Stimulated activated naive B cell treated with anti-CD40 and anti-IgM and Interleukin-4, amounts not matched to agents 10 μg/mL and 1 μg/mL and 100 μg/mL, for 72 hours (primary cell): ENCODE measurements around the gene TLR1.

Experiments
- ATAC-seq, 2 donors: fragments of 150-1000 bp; cut with Tn5 transposase; replicated peaks; 2 replicates each; pipeline ENCODE4 v1.10.0; 2021; ENCODE audit warnings: moderate library complexity in 1 of 2
- DNase-seq: peaks from one replicate; pipeline ENCODE4 v3.0.0; 2021
- H3K27ac Mint-ChIP-seq: one replicate; pipeline ENCODE4 v1.8.0; 2022; ENCODE audit warnings: mild to moderate bottlenecking, mixed read lengths
- H3K27me3 Mint-ChIP-seq, 2 donors: one replicate each; pipeline ENCODE4 v1.8.0; 2022; ENCODE audit warnings: mixed read lengths in 2 of 2
- H3K36me3 Mint-ChIP-seq, 2 donors: one replicate each; pipeline ENCODE4 v1.8.0; 2022; ENCODE audit warnings: mixed read lengths in 2 of 2, mild to moderate bottlenecking in 1 of 2
- H3K4me1 Mint-ChIP-seq, 2 donors: one replicate each; pipeline ENCODE4 v1.8.0; 2022; ENCODE audit warnings: mixed read lengths in 2 of 2, mild to moderate bottlenecking in 1 of 2
- H3K4me3 Mint-ChIP-seq, 2 donors: one replicate each; pipeline ENCODE4 v1.8.0; 2022; ENCODE audit warnings: mild to moderate bottlenecking in 2 of 2, mixed read lengths in 2 of 2, moderate library complexity in 1 of 2
- H3K9me3 Mint-ChIP-seq, 2 donors: one replicate each; pipeline ENCODE4 v1.8.0; 2022; ENCODE audit warnings: mixed read lengths in 2 of 2, mild to moderate bottlenecking in 1 of 2

Gene TLR1

DNA sequence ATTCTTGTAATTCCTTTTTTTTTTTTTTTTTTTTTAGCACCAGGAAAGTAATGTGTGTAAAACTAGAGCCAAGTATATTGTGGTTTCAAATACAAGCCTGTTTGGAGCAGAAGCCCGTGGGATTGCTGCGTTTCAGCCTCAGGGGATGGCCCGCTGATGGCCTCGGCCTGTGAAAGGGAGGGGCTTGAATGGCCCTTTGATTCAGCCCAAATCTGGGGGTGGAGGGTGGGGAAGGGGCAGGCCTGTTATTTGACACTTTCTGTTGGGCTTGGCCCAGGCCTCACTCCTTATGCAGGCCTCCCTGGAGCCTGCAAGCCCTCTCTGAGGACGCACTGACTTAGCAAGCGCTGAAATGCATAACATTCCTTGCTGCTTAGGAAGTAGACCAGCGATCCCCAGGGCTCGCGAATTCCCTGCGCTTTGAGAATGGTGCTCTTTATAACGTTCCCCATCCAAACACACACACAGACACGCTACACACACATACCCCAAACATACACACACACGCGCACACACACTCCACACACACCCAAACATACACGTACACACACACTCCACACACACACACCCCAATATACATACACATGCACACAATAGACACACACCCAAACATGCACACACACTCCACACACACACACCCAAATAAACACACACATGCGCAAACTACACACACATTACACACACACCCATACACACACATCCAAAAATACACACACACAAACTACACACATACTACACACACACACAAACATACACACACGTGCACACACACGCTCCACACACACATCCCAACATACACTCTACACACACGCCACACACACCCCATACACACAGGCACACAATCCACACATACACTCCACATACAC, 51.4 kb downstream of the TLR1 start:
- no peaks in the 10 kb centered on the region for H3K27me3 Mint-ChIP-seq
- peaks cover 6% of the 10 kb centered on the region in 2 donors for H3K9me3 Mint-ChIP-seq
- DNase-seq: no peak
- no peak overlapping the region for H3K4me3 Mint-ChIP-seq
- no peak overlapping the region for H3K27ac Mint-ChIP-seq
- no peak for ATAC-seq
- peaks cover 6% of the 10 kb centered on the region in 2 donors for H3K36me3 Mint-ChIP-seq
- peaks cover 13 to 31% of the 10 kb centered on the region in 2 donors for H3K4me1 Mint-ChIP-seq

GRCh38 chr4:38752372-38752940, 52.1 kb downstream of the TLR1 start:
- no peak overlapping the region for H3K4me3 Mint-ChIP-seq
- DNase-seq (no peak), ATAC-seq (peak; percentile 80 to 90)
- H3K4me1 Mint-ChIP-seq: peaks cover 10 to 25% of the 10 kb centered on the region in 2 donors
- no peaks in the 10 kb centered on the region for H3K27me3 Mint-ChIP-seq
- H3K9me3 Mint-ChIP-seq: peaks cover 8% of the 10 kb centered on the region in 2 donors
- H3K36me3 Mint-ChIP-seq: peaks cover 6 to 8% of the 10 kb centered on the region in 2 donors
- no peak overlapping the region for H3K27ac Mint-ChIP-seq

DNA sequence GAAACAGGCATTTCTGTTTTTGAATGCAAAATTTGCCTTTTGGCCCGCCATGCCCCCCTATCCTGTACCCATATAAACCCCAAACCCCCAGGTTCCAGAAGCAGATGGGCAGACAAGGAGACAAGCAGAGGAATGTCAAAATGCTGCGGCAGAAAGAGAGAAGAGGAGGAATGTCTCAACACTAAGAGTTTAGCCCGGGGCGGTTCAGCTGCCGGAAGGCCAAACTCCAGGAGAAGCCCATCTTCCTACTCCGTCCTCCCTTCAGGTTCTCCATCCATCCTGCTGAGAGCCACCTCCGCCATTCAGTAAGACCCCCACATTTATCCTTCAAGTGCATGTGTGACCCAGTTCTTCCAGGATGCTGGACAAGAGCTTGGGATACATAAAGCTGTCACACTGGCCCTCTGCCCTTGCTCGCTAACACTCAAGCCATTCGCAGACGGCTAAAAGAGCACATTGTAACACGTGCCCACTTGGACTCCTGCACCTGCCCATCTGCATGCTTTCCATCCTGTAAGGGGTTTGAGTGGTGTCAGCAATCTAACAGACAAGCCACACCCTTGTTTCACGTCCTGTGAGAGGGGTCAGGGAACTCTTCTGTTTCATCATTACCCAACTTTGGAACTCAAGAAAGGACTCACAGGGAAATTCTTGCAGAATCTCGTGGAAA, 53.1 kb downstream of the TLR1 start:
- DNase-seq (no peak), ATAC-seq (no peak)
- H3K4me1 Mint-ChIP-seq: peaks cover 10 to 20% of the 10 kb centered on the region in 2 donors
- no peaks in the 10 kb centered on the region for H3K27me3 Mint-ChIP-seq
- H3K9me3 Mint-ChIP-seq: peaks cover 14 to 16% of the 10 kb centered on the region in 2 donors
- H3K36me3 Mint-ChIP-seq: peaks cover 13 to 14% of the 10 kb centered on the region in 2 donors
- no peak overlapping the region for H3K27ac Mint-ChIP-seq
- no peak overlapping the region for H3K4me3 Mint-ChIP-seq

GRCh38 chr4:38749336-38749735, 55.3 kb downstream of the TLR1 start:
- Mint-ChIP-seq H3K27me3 (no peaks in the 10 kb centered on the region), H3K9me3 (peaks cover 14 to 16% of the 10 kb centered on the region in 2 donors), H3K36me3 (peaks cover 14 to 15% of the 10 kb centered on the region in 2 donors), H3K4me1 (peaks cover 10 to 20% of the 10 kb centered on the region in 2 donors), H3K27ac (no peak overlapping the region), H3K4me3 (no peak overlapping the region)
- no peak for DNase-seq
- ATAC-seq: no peak

- Mint-ChIP-seq H3K4me3 (no peak overlapping the region), H3K27me3 (no peaks in the 10 kb centered on the region), H3K4me1 (peaks cover 14 to 35% of the 10 kb centered on the region in 2 donors), H3K27ac (no peak overlapping the region), H3K36me3 (peaks cover 14 to 15% of the 10 kb centered on the region in 2 donors), H3K9me3 (peaks cover 14 to 16% of the 10 kb centered on the region in 2 donors)
- DNase-seq (no peak), ATAC-seq (no peak)
Observed at GRCh38 chr4:38747629-38748028, 57.0 kb downstream of the TLR1 start.
